Ovary (tissue), 9 donors: ENCODE data around the gene GAGE1. TPM values are rescaled to one million over a fixed set of nuclear protein-coding genes. Genes with fewer than 3 reads are reported as not detected.

Source experiments
- polyA plus RNA-seq, 2 donors: library from polyadenylated mRNA; stranded (reverse); fragments of 200-250 nt in 1 of 2; fragments of 350-450 nt in 1 of 2; fragmentation: Illumina TruSeq in 1 of 2; extraction: RNeasy Lipid Tissue Mini Kit (QIAGEN cat#74804) in 1 of 2; gene quantifications; one replicate each; pipeline ENCODE4 v1.2.3, GENCODE V29; 2013 to 2014
- total RNA-seq, 7 donors: library from RNA; depleted of rRNA in 2 of 7; stranded (reverse); fragments of >200 nt in 2 of 7; fragmentation: NEBNext Ultra II Directional in 3 of 7; extraction: Animal tissue kit (Norgen Biotek cat#: 25700) in 3 of 7; gene quantifications; one replicate each; pipeline versions ENCODE4 v1.1.0 to v1.2.4, GENCODE V29; 2016 to 2023
- donor health status: DM: no; HTN: no; CAD: no; lungs with moderate emphysema.
- donor health status: DM: no; HTN: no; CAD: no.
- donor health status: Bipolar disorder and iron deficiency.
- donor health status: DM: yes; HTN: yes; CAD: no.
- donor health status: DM: no; HTN: no; CAD: no.
- donor health status: DM: yes; HTN: yes; CAD: no.

Gene GAGE1
- total and polyA plus RNA-seq, 9 donors, result 1.0 TPM; not detected in 8

Other genes starting within 250 kb of the GAGE1 start
- gene GAGE12C, start 66.8 kb upstream of the GAGE1 start, total RNA-seq, result not detected
- not detected for gene GAGE12C, start 66.8 kb upstream of the GAGE1 start, polyA plus RNA-seq
- gene GAGE12D, start 57.3 kb upstream of the GAGE1 start, total RNA-seq, result not detected
- gene GAGE12D, start 57.3 kb upstream of the GAGE1 start, polyA plus RNA-seq, result not detected
- not detected for gene GAGE12E, start 47.7 kb upstream of the GAGE1 start, total RNA-seq
- not detected for gene GAGE12E, start 47.7 kb upstream of the GAGE1 start, polyA plus RNA-seq
- not detected for gene GAGE12F, start 38.2 kb upstream of the GAGE1 start, total RNA-seq
- gene GAGE12F, start 38.2 kb upstream of the GAGE1 start, polyA plus RNA-seq, result not detected
- gene GAGE12G, start 28.6 kb upstream of the GAGE1 start, total RNA-seq, result not detected
- gene GAGE12G, start 28.6 kb upstream of the GAGE1 start, polyA plus RNA-seq, result not detected
- not detected for gene GAGE12H, start 19.1 kb upstream of the GAGE1 start, total RNA-seq
- gene GAGE12H, start 19.1 kb upstream of the GAGE1 start, polyA plus RNA-seq, result not detected
- gene GAGE2A, start 9.5 kb upstream of the GAGE1 start, total RNA-seq, result not detected
- gene GAGE2A, start 9.5 kb upstream of the GAGE1 start, polyA plus RNA-seq, result not detected
- not detected for gene PAGE1, start 97.0 kb downstream of the GAGE1 start, total RNA-seq
- not detected for gene PAGE1, start 97.0 kb downstream of the GAGE1 start, polyA plus RNA-seq
- gene PAGE4, start 230.3 kb downstream of the GAGE1 start, total RNA-seq, result 1 to 10 TPM in 2 of 7 donors, under 1 TPM in 1, not detected in 4; 0.71 to 9.2 (median 8.7) TPM
- 1 to 10 TPM; 3.0 to 8.0 TPM for gene PAGE4, start 230.3 kb downstream of the GAGE1 start, polyA plus RNA-seq